GM19193 (cell line): ENCODE results near the gene IKBIP.

Source experiments
- POLR2A ChIP-seq: IDR thresholded peaks from 4 replicates; pipeline ENCODE4 v1.6.1; 2011; ENCODE audit not compliant: insufficient read depth, insufficient read length; ENCODE audit errors: extremely low read depth

The IKBIP gene

GRCh38 chr12:98592825-98593322 is 51.7 kb downstream of the IKBIP start:
- TF ChIP-seq POLR2A = no peak

- no peak for TF ChIP-seq POLR2A
Observed at GRCh38 chr12:98591209-98591608, 53.4 kb downstream of the IKBIP start.

- TF ChIP-seq POLR2A = no peak
Observed at GRCh38 chr12:98587084-98587483, 57.5 kb downstream of the IKBIP start.

- no peak for TF ChIP-seq POLR2A
Observed at GRCh38 chr12:98582093-98582492, 62.5 kb downstream of the IKBIP start.

- TF ChIP-seq POLR2A = no peak
Observed at GRCh38 chr12:98581101-98581500, 63.5 kb downstream of the IKBIP start.

DNA sequence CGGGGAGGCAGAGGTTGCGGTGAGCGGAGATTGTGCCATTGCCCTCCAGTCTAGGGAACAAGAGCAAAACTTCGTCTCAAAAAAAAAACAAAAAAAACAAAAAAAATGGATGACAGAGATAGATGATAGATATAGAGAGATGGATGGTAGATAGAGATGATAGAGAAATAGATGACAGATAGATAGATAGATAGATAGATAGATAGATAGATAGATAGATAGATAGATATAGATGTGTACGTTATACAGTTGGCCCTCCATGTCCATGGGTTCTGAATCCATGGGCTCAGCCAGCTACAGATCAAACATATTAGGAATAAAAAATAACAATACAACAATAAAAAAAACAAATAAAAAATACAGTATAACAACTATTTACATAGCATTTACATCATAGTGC is 63.9 kb downstream of the IKBIP start:
- no peak for TF ChIP-seq POLR2A

- no peak for TF ChIP-seq POLR2A
Observed at GRCh38 chr12:98579835-98580234, 64.8 kb downstream of the IKBIP start.

- TF ChIP-seq POLR2A = no peak
Observed at GRCh38 chr12:98579347-98579746, 65.2 kb downstream of the IKBIP start.

GRCh38 chr12:98578821-98579220 is 65.8 kb downstream of the IKBIP start:
- no peak for TF ChIP-seq POLR2A

DNA sequence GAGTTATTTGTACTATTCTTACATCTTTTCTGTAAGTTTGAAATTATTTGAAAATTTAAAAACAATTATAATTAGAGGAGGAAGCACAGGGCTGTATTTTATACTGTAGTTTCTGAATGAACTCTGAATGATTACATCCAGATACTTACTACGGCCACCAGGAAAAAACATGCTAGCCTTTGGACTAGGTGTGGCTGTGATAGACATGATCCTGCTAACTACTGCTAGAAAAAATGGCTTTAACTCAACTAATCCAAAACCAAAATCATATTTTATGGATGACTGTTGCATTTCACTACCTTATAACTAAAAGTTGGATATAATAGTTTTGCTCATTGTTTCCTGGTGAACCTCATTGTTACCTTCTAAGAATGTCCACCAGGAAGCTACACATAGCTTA is 66.2 kb downstream of the IKBIP start:
- no peak for TF ChIP-seq POLR2A

DNA sequence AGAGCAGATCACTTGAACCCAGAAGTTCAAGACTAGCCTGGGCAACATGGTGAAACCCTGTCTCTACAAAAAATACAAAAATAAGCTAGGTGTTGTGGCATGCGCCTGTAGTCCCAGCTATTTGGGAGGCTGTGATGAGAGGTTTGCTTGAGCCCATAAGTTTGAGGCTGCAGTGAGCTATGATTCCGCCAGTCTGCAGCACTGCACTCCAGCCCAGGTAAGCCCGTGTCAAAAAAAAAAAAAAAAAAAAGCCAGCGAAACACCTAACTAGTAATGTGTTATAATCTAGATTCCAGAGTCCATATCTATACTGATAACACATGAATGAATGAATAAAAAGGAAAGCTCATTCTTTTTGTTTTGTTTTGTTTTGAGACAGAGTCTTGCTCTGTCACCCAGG is 69.6 kb downstream of the IKBIP start:
- TF ChIP-seq POLR2A = no peak
